Transverse colon (tissue), 3 donors: ENCODE measurements around the gene LHX3.

Source experiments
- POLR2A ChIP-seq: fragments of 450-650 bp; IDR thresholded peaks from one replicate; pipeline ENCODE4 v1.6.1; 2016; ENCODE audit warnings: antibody characterized with exemption, mild to moderate bottlenecking, moderate library complexity
- POLR2AphosphoS5 ChIP-seq, 3 donors: sonication (generic); formaldehyde crosslinking; IDR thresholded peaks; one replicate each; pipeline ENCODE4 v1.6.1; 2016; ENCODE audit warnings: antibody characterized with exemption in 3 of 3

GRCh38 chr9:136247947-136248637 is 43.2 kb upstream of the LHX3 start:
- no peak for TF ChIP-seq POLR2AphosphoS5 (IDR thresholded peaks at IDR 0.05)
- TF ChIP-seq POLR2A: no peak
